GM21576 (cell line): ENCODE data around the gene EMILIN3.

Source experiments
- ATAC-seq: cut with Tn5 transposase; IDR thresholded peaks from one replicate; pipeline ENCODE4 v1.9.1; 2021; ENCODE audit warnings: mild to moderate bottlenecking, moderate library complexity; ENCODE audit not compliant: unreplicated experiment

The EMILIN3 gene

DNA sequence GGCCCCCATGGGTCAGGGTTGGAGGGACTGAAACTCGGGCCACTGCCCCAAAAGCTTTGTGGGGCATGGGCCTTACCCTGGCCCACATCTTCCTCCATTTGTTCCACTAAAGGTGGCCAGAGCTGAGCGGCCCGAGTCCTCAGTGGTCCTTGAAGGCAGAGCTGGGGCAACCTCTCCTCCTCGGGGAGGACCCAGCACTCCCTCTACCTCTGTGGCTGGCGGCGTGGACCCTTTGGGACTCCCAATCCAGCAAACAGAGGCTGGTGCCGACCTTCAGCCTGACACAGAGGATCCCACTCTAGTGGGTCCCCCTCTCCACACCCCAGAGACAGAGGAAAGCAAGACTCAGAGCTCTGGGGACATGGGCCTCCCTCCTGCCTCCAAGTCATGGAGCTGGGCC is 16.7 kb downstream of the EMILIN3 start:
- no peak for ATAC-seq

GRCh38 chr20:41349266-41349665 is 17.4 kb downstream of the EMILIN3 start:
- no peak for ATAC-seq

GRCh38 chr20:41348430-41349172 is 18.0 kb downstream of the EMILIN3 start:
- ATAC-seq = no peak

DNA sequence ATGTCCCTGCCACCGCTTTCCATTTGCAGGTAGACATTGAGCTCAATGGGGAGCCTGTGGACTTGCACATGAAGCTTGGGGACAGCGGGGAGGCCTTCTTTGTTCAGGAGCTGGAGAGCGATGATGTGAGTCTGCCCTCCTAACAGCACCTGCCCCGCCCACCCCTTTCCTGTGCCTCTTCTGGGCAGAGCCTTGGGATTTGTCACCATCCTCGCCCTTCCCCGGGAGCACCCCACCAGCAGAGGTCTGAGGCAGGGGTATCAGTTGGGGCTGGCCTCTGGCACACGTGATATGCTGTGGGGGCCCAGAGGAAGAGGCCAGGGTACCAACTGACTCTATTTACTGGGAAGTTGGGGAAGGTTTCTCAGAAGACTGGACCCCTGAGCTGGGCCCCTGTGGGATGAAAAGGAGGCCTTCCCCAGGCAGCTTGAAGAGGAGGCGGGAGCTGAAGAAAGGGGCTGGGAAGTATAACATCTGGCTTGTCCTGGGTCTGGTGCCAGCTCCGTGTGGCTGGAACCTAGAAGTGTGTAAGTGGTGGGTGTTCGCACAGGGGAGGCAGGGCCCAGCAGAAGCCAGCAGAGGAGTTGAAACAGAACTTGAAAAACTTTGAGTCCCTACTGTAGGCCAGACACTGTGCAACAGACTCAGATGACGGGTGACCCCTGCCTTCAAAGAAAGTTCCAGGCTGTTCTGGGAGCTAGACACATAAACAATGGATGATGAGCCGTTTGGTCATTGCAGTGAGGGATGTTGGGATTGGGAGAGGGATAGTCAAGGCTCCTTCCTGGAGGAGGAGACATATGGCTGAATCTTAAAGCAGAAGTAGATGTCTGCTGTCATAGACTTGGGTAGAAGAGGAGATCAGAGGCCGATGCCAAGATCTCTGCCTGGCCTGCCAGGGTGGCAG is 18.8 kb downstream of the EMILIN3 start:
- no peak for ATAC-seq

DNA sequence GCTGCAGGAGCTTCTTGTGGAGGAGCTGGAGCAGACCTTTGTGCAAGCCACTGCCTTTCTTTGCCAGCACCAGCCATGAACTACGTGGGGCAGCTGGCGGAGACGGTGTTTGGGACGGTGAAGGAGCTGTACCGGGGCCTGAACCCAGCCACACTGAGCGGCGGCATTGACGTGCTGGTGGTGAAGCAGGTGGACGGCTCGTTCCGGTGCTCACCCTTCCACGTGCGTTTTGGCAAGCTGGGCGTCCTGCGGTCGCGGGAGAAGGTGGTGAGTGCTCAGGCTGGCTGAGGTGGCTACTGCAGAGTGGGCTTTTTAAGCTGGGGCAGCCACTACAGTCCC is 20.9 kb downstream of the EMILIN3 start:
- ATAC-seq = no peak

DNA sequence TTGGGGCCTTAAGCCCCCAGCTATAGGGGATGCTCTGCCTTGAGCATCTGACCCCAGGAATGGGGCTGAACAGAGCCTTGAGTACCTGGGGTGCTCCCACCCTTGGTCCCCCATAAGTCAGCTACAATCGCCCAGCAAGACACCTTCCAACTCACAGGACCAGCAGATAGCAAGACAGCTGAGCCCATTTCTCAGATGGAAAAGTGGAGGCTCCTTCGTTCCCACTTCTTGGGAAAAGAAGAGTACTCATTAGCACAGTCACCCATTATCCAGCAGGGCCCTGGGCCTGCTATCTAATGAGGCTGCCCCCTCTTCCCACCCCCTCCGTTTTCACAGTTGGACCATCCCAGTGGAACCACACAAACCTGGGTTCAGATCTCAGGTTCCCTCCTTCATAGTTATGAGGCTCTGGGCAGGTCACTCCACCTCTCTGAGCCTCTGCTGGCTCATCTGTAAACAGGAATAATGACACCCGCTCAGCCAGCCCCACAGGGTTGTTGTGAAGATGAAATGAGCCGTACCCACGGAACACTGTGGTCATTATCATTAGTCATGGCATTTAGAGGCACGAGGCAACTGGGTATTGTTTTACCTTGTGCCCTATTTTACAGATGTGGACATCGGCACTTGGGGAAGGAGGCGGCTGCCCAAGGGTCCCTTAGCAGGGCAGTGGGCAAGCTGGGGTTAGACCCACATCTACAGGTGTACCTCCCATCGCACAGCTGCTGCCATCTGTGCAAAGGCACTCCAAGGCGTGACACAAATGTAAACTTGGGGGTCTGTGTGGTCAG is 21.5 kb downstream of the EMILIN3 start:
- ATAC-seq = no peak

- ATAC-seq = no peak
Observed at GRCh38 chr20:41344477-41344876, 22.1 kb downstream of the EMILIN3 start.

GRCh38 chr20:41342474-41343464 is 23.8 kb downstream of the EMILIN3 start:
- ATAC-seq = no peak

DNA sequence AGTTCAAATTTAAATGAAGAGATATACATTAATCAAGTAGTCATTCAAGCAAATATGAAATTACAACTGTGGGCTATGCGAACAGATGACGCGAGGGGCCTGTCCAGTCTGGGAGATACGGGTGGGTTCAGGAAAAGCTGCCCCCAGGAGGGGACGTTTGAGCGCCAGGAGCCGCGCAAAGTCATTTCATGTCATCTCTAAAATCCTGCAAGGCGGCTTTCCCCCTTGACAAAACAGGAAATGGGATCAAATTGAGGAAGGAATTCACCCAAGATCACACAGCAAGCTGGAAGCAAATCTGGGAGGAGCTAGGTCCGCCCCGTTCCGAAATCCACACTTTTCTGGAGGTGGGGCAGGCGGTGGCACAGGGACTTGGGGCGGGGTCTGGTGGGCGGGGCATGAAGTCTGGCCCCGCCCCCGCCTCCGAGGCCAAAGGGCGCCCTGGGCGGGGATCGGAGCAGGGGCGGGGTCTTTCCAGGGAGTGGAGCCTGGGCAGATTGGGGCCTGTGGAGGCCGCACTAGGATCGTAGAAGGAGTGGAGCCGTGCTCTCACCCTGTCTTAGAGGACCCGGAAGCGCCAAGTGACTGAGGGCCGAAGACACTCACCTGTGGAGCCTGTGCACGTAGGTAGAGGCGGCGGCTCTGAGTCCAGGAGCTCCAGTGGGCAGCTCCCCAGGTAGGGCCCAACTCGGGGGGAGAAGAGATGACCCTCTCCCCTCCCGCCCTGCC is 26.1 kb downstream of the EMILIN3 start, which contains the start of gene LPIN3:
Gene LPIN3, plus strand, starts transcription at position 495 of the 729 bp plus-strand sequence. CDS start 4,983 bp downstream, outside the sequence.
- ATAC-seq = no peak

DNA sequence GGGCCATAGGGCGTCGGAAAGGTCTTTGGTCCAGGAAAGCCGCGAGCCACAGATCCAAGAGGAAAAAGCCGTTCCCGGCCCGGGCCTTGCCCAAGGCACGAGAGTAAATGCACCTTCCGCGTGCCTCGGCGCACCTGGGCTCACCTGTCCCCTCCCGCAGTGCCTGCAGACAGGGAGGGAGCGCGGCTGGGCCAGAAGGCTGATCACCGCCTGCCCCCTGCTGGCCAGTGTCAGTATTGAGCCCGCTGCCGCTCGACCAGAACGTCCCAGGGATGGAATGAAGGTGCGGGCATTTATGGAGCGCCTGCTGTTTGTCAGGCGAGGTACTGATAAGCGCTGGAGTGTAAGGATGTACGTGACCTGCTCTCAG is 26.7 kb downstream of the EMILIN3 start:
- ATAC-seq = no peak

DNA sequence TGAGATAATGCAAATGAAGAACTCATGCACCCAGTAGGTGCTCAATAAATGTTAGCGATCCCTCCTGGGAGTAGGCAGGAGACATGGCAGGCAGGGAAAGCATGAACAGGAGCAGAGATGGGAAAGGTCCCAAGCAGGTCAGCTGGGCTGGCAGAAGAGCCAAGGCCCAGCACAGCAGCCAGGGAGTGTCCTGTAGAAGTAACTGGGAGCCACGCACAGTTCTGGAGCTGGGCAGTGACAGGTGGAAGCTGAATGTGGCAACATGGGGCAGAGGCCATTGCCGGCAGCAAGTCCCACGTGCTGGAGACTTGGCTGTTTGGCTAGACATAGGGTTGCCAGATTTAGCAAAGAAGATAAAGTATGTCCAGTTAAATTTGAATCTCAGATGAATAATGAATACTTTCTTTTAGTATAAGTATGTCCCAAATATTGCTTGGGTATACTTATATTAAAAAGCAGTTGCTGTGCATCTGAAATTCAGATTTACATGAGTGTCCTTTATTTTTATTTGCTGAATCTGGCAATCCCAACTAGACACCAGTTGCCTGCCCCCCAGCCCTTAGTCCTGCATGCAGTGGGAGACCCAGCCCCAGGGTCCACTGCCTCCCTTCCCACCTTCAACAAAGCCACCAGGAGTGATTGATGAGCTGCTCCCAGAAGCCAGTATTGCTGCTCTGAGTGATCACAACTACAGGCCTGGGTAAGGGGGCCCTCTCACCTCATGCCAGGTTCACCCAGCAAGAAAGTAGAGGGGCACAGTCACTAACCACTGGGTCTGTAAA is 29.7 kb downstream of the EMILIN3 start:
- ATAC-seq = no peak

DNA sequence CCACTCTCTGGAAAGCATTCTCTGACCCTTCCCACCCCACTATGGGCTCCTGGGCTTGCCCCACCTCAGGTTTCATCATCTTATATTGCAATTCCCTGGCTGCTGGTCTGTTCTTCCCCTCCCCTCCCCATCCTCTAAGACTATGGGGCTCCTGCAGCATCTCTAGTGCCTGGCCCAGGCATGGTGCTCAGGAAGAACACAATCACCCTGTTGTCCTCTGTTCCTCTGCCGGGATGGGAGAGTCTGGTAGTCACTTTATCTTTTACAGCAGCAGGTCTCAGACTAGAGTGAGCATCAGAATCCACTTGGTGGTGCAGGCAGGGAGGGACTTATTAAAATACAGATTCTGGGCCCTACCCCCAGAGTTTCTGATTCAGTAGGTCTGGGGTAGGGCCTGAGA is 31.0 kb downstream of the EMILIN3 start:
- no peak for ATAC-seq

- no peak for ATAC-seq
Observed at GRCh38 chr20:41334443-41335421, 31.9 kb downstream of the EMILIN3 start.

DNA sequence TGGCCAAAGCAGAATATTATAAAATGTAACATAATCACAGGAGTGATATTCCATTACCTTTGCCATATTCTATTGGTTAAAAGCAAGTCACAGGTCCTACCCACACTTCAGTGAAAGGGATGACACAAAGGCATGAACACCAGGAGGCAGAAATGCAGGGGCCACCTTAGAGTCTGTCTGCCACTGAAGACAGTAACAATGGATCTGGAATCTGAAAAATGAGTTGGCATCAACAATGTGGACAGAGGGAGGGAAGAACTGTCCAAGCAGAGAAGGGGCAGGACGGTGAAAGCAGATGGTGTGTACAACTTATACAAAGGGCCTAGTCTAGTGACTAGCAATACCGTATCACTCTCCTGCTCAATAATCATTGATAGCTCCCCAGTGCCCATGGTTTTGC is 32.6 kb downstream of the EMILIN3 start:
- no peak for ATAC-seq

DNA sequence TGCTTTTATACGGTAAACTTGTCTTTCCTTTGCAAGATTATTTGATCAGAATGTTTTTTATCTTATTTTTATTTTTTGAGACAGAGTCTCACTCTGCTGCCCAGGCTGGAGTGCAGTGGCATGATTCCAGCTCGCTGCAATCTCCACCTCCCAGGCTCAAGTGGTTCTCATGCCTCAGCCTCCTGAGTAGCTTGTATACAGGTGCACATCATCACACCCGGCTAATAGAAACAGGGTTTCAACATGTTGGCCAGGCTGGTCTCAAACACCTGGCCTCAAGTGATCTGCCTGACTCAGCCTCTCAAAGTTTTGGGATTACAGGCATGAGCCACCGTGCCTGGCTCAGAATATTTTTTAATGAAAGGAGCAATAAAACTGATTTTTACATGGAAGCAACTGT is 34.9 kb downstream of the EMILIN3 start:
- no peak for ATAC-seq

DNA sequence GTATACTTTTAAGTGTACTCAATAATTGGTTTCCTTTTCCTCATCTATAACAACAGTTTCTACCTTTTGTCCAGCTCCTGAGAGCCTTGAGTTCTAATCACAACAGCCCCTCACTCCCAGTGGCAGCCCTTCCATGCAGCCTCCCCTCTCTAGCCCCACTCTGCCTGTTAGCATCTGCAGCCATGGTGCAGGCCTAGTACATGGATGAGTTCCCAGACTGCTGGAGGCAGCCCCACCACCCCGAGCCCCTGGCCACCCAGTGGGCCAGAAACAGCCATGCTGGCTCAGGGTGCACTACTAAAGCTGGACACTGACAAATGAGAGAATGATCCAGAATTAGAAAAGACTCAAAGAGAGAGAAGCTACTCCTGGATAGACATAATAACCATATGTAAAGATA is 35.7 kb downstream of the EMILIN3 start:
- ATAC-seq = no peak

- no peak for ATAC-seq
Observed at GRCh38 chr20:41330343-41330720, 36.3 kb downstream of the EMILIN3 start.
